ENCODE data around the gene MEX3A. TPM values are rescaled to one million over a fixed set of nuclear protein-coding genes. Genes with fewer than 3 reads are reported as not detected.

Gene MEX3A
- total RNA-seq, 1 experiment from 2014 or later = 1.1 TPM

- no peak overlapping the region for H3K27ac ChIP-seq
- no peaks in the 10 kb centered on the region for H3K27me3 ChIP-seq (replicated peaks)
- no peaks in the 10 kb centered on the region for H3K36me3 ChIP-seq
- H3K4me3 ChIP-seq = no peak overlapping the region
- DNase-seq (ENCODE audit: low read depth in 1 of 2, low spot score in 2 of 2) = no peak
- no peaks in the 10 kb centered on the region for H3K9me3 ChIP-seq (replicated peaks)
- peaks cover 7% of the 10 kb centered on the region for H3K4me1 ChIP-seq (replicated peaks)
Measured at GRCh38 chr1:156026588-156026987, 55.7 kb downstream of the MEX3A start.

GRCh38 chr1:156025876-156026275 is 56.4 kb downstream of the MEX3A start:
- no peaks in the 10 kb centered on the region for H3K36me3 ChIP-seq
- H3K27ac ChIP-seq = no peak overlapping the region
- H3K27me3 ChIP-seq (replicated peaks) = no peaks in the 10 kb centered on the region
- no peak overlapping the region for H3K4me3 ChIP-seq
- H3K4me1 ChIP-seq (replicated peaks) = peaks cover 7% of the 10 kb centered on the region
- peak; percentile 29 to 63 for DNase-seq (ENCODE audit: low read depth in 1 of 2, low spot score in 2 of 2)
- no peaks in the 10 kb centered on the region for H3K9me3 ChIP-seq (replicated peaks)

- no peaks in the 10 kb centered on the region for H3K27me3 ChIP-seq (replicated peaks)
- H3K27ac ChIP-seq = no peak overlapping the region
- peaks cover 5% of the 10 kb centered on the region for H3K36me3 ChIP-seq
- DNase-seq (ENCODE audit: low read depth in 1 of 2, low spot score in 2 of 2) = no peak
- H3K9me3 ChIP-seq (replicated peaks) = no peaks in the 10 kb centered on the region
- H3K4me3 ChIP-seq = no peak overlapping the region
- H3K4me1 ChIP-seq (replicated peaks) = peaks cover 5% of the 10 kb centered on the region
Measured at GRCh38 chr1:156024801-156025200, 57.5 kb downstream of the MEX3A start.

Other genes with a start within 250 kb of the MEX3A start
- 14.6 and 22.7 TPM in 2 replicates for gene GON4L, start 225.3 kb downstream of the MEX3A start, total RNA-seq (2014; rRNA removed; shearing (Covaris generic))
- 6.3 and 6.9 TPM in 2 replicates for gene SYT11, start 222.9 kb downstream of the MEX3A start, total RNA-seq (2014; rRNA removed; shearing (Covaris generic))
- 47.4 and 73.8 TPM in 2 replicates for gene RIT1, start 171.1 kb downstream of the MEX3A start, total RNA-seq (2014; rRNA removed; shearing (Covaris generic))
- gene KHDC4, start 148.1 kb downstream of the MEX3A start, total RNA-seq (2014; rRNA removed; shearing (Covaris generic)) = 31.5 and 63.9 TPM in 2 replicates
- gene RXFP4, start 140.8 kb downstream of the MEX3A start, total RNA-seq (2014; rRNA removed; shearing (Covaris generic)) = not detected in 2 replicates
- gene ARHGEF2, start 103.9 kb downstream of the MEX3A start, total RNA-seq (2014; rRNA removed; shearing (Covaris generic)) = 49.8 and 81.1 TPM in 2 replicates
- gene SSR2, start 61.5 kb downstream of the MEX3A start, total RNA-seq (2014; rRNA removed; shearing (Covaris generic)) = 507 and 546 TPM in 2 replicates
- gene UBQLN4, start 28.7 kb downstream of the MEX3A start, total RNA-seq (2014; rRNA removed; shearing (Covaris generic)) = 11.4 and 18.2 TPM in 2 replicates
- gene LAMTOR2, start 27.7 kb downstream of the MEX3A start, total RNA-seq (2014; rRNA removed; shearing (Covaris generic)) = 49.0 and 55.8 TPM in 2 replicates
- not detected in 2 replicates for gene RAB25, start 21.3 kb downstream of the MEX3A start, total RNA-seq (2014; rRNA removed; shearing (Covaris generic))
- 944 and 992 TPM in 2 replicates for gene LMNA, start 32.2 kb upstream of the MEX3A start, total RNA-seq (2014; rRNA removed; shearing (Covaris generic))
- gene SEMA4A, start 71.1 kb upstream of the MEX3A start, total RNA-seq (2014; rRNA removed; shearing (Covaris generic)) = 0.16 and 1.8 TPM in 2 replicates
- gene SLC25A44, start 111.6 kb upstream of the MEX3A start, total RNA-seq (2014; rRNA removed; shearing (Covaris generic)) = 16.4 and 17.9 TPM in 2 replicates
- 85.6 and 100 TPM in 2 replicates for gene PMF1, start 130.5 kb upstream of the MEX3A start, total RNA-seq (2014; rRNA removed; shearing (Covaris generic))
- not detected in 2 replicates for gene BGLAP, start 159.7 kb upstream of the MEX3A start, total RNA-seq (2014; rRNA removed; shearing (Covaris generic))
- gene PAQR6, start 165.6 kb upstream of the MEX3A start, total RNA-seq (2014; rRNA removed; shearing (Covaris generic)) = 0.16 and 0.32 TPM in 2 replicates
- 49.8 and 68.2 TPM in 2 replicates for gene SMG5, start 200.4 kb upstream of the MEX3A start, total RNA-seq (2014; rRNA removed; shearing (Covaris generic))
- gene TMEM79, start 201.9 kb upstream of the MEX3A start, total RNA-seq (2014; rRNA removed; shearing (Covaris generic)) = 0.69 and 1.9 TPM in 2 replicates
- 30.0 and 32.0 TPM in 2 replicates for gene GLMP, start 213.2 kb upstream of the MEX3A start, total RNA-seq (2014; rRNA removed; shearing (Covaris generic))
- not detected in 2 replicates for gene VHLL, start 216.8 kb upstream of the MEX3A start, total RNA-seq (2014; rRNA removed; shearing (Covaris generic))

All from SJSA1 (cell line).